K562 (cell line): ENCODE results near the gene BIRC5. TPM values are rescaled to one million over a fixed set of nuclear protein-coding genes. Genes with fewer than 3 reads are reported as not detected.

Experiments
- ARHGAP35 ChIP-seq: fragments of 450-650 bp; IDR thresholded peaks from 2 replicates; pipeline ENCODE4 v1.6.1; 2018; ENCODE audit not compliant: partially characterized antibody
- ASH1L ChIP-seq: fragments of 450-650 bp; IDR thresholded peaks from 2 replicates; pipeline ENCODE4 v1.6.1; 2018; ENCODE audit warnings: borderline replicate concordance, mild to moderate bottlenecking, low read depth; ENCODE audit not compliant: partially characterized antibody
- GTF2E2 ChIP-seq: fragments of 200-800 bp; sonication (Bioruptor generic); IDR thresholded peaks from 2 replicates; pipeline ENCODE4 v1.6.1; 2016; ENCODE audit warnings: missing genetic modification characterization, missing compliant biosample characterization
- KAT2B ChIP-seq: IDR thresholded peaks from one replicate; pipeline ENCODE4 v1.6.1; 2012; ENCODE audit warnings: low read depth, mild to moderate bottlenecking, control low read depth, inconsistent platforms, low read length, moderate library complexity
- KDM4B ChIP-seq, 2 experiments: fragments of 450-650 bp in 1 of 2; sonication (generic) in 1 of 2; IDR thresholded peaks; 2 replicates each; pipeline ENCODE4 v1.6.1; 2016 to 2017; ENCODE audit warnings: borderline replicate concordance in 2 of 2, antibody characterized with exemption in 1 of 2, low read depth in 1 of 2, mild to moderate bottlenecking in 1 of 2
- POLR2AphosphoS2 ChIP-seq: IDR thresholded peaks from 2 replicates; pipeline ENCODE4 v1.6.1; 2012; ENCODE audit warnings: low read length, improper control_type of control experiment
- RAD51 ChIP-seq: fragments of 450-650 bp; IDR thresholded peaks from 2 replicates; pipeline ENCODE4 v1.7.1; 2016; ENCODE audit warnings: low read depth, mild to moderate bottlenecking, borderline replicate concordance
- SETDB1 ChIP-seq: IDR thresholded peaks from one replicate; pipeline ENCODE4 v1.6.1; 2012; ENCODE audit warnings: low read length, control low read depth, inconsistent platforms
- SRSF9 ChIP-seq: fragments of 200-400 bp; formaldehyde crosslinking; IDR thresholded peaks from 2 replicates; pipeline ENCODE4 v1.6.1; 2017; ENCODE audit warnings: low read depth, low read length, borderline replicate concordance
- ZBTB7A ChIP-seq: IDR thresholded peaks from 2 replicates; pipeline ENCODE4 v1.6.1; 2011; ENCODE audit warnings: low read depth, mild to moderate bottlenecking, low read length, moderate library complexity, borderline replicate concordance; ENCODE audit not compliant: control insufficient read depth
- ZNF197 ChIP-seq: fragments of 200-800 bp; sonication (Bioruptor generic); IDR thresholded peaks from 2 replicates; pipeline ENCODE4 v1.6.1; 2016; ENCODE audit warnings: low read depth, missing genetic modification characterization, missing compliant biosample characterization
- polyA plus RNA-seq, 8 experiments: library from polyadenylated mRNA; depleted of rRNA in 4 of 8; stranded (reverse) in 5 of 8; unstranded in 3 of 8; fragments of >200 nt; fragmentation: Nextera tagmentation in 2 of 8; fragmentation: Illumina TruSeq in 1 of 8; extraction: Ambion mirVana in 2 of 8; extraction: Trizol in 1 of 8; gene quantifications; 2 replicates each; pipeline versions ENCODE4 v1.2.1 to v1.2.3, GENCODE V29; 2011 to 2014; ENCODE audit warnings: inconsistent platforms in 1 of 8, missing spikeins in 1 of 8
- total RNA-seq, 7 experiments: library from RNA; depleted of rRNA in 6 of 7; stranded (reverse); fragments of >200 nt in 6 of 7; fragmentation: Illumina TruSeq in 2 of 7; extraction: Trizol in 2 of 7; gene quantifications; 2 replicates each; pipeline versions ENCODE4 v1.2.1 to v1.2.3, GENCODE V29; 2011 to 2021; ENCODE audit warnings: low replicate concordance in 1 of 7
- TF ChIP-seq, protein P1 (sequence below), 2 experiments: fragments of 450-650 bp; formaldehyde crosslinking in 1 of 2; IDR thresholded peaks; 2 replicates each; pipeline versions ENCODE4 v1.4.0 to v1.6.1; 2014 to 2020; ENCODE audit warnings: mild to moderate bottlenecking in 2 of 2, borderline replicate concordance in 1 of 2, low read depth in 1 of 2
- TF ChIP-seq, protein P2 (sequence below): fragments of 450-650 bp; IDR thresholded peaks from 2 replicates; pipeline ENCODE4 v1.6.1; 2017; ENCODE audit warnings: antibody characterized with exemption, mild to moderate bottlenecking

Gene BIRC5
- total and polyA plus RNA-seq, 9 of the 15 experiments (the other 6 are each of a cell fraction or from before 2014, with no cell fraction given) = 64.4 to 140 (median 101) TPM

DNA sequence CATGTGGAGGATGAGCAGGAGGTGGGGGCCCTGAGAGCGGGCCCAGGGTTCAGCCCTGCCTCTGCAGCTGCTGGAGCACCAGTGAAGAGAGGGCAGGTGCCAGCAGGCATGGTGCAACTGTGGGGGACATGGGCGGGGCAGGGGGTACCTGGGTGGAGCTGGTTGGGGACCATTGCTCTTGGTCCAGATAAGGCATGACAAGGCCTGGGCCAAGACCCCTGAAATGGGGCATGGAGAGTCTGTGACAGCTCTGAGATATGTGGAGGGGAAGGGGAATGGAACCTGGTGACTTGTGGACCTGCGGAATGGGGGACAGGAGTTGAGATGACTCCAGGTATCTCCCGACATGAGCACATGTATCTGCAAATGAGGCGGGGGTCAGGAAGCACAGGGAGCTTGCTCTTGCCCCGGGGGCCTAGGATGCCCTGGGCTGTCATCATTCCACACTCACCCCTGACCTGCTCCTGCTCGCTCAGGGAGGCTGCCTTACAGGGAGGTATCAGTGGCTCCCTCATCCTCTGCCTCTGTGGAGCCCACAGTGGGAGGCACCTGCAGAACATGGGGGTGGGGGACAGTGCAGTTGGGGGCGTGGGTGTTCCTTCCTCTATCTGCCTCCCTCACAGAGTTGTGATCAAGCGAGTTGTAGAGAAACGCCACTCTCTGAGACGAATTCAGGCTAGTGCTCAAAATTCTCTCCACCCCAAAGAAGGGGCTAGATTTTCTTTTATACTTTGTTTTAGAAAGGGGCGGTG, 57.5 kb downstream of the BIRC5 start (continued):
- TF ChIP-seq, protein P1, sequence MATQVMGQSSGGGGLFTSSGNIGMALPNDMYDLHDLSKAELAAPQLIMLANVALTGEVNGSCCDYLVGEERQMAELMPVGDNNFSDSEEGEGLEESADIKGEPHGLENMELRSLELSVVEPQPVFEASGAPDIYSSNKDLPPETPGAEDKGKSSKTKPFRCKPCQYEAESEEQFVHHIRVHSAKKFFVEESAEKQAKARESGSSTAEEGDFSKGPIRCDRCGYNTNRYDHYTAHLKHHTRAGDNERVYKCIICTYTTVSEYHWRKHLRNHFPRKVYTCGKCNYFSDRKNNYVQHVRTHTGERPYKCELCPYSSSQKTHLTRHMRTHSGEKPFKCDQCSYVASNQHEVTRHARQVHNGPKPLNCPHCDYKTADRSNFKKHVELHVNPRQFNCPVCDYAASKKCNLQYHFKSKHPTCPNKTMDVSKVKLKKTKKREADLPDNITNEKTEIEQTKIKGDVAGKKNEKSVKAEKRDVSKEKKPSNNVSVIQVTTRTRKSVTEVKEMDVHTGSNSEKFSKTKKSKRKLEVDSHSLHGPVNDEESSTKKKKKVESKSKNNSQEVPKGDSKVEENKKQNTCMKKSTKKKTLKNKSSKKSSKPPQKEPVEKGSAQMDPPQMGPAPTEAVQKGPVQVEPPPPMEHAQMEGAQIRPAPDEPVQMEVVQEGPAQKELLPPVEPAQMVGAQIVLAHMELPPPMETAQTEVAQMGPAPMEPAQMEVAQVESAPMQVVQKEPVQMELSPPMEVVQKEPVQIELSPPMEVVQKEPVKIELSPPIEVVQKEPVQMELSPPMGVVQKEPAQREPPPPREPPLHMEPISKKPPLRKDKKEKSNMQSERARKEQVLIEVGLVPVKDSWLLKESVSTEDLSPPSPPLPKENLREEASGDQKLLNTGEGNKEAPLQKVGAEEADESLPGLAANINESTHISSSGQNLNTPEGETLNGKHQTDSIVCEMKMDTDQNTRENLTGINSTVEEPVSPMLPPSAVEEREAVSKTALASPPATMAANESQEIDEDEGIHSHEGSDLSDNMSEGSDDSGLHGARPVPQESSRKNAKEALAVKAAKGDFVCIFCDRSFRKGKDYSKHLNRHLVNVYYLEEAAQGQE (IDR thresholded peaks at IDR 0.05; ENCODE audit: borderline replicate concordance) = no peak
- TF ChIP-seq, protein P1 (CRISPR knock-in tag; IDR thresholded peaks at IDR 0.05; ENCODE audit: low read depth) = no peak
- TF ChIP-seq SETDB1 (no peak), KAT2B (no peak), ZBTB7A (peak; percentile 0; the same call in 1 of the 2 replicates), ASH1L (no peak), POLR2AphosphoS2 (no peak), ZNF197 (CRISPR knock-in tag) (no peak), KDM4B (IDR thresholded peaks at IDR 0.05; ENCODE audit: borderline replicate concordance in 2 of 2, low read depth in 1 of 2) (no peak), SRSF9 (no peak), RAD51 (no peak), ARHGAP35 (no peak), GTF2E2 (tag) (0 out of 2 replicates have a peak, but pooled peaks have one; percentile 1)
- TF ChIP-seq, protein P2, sequence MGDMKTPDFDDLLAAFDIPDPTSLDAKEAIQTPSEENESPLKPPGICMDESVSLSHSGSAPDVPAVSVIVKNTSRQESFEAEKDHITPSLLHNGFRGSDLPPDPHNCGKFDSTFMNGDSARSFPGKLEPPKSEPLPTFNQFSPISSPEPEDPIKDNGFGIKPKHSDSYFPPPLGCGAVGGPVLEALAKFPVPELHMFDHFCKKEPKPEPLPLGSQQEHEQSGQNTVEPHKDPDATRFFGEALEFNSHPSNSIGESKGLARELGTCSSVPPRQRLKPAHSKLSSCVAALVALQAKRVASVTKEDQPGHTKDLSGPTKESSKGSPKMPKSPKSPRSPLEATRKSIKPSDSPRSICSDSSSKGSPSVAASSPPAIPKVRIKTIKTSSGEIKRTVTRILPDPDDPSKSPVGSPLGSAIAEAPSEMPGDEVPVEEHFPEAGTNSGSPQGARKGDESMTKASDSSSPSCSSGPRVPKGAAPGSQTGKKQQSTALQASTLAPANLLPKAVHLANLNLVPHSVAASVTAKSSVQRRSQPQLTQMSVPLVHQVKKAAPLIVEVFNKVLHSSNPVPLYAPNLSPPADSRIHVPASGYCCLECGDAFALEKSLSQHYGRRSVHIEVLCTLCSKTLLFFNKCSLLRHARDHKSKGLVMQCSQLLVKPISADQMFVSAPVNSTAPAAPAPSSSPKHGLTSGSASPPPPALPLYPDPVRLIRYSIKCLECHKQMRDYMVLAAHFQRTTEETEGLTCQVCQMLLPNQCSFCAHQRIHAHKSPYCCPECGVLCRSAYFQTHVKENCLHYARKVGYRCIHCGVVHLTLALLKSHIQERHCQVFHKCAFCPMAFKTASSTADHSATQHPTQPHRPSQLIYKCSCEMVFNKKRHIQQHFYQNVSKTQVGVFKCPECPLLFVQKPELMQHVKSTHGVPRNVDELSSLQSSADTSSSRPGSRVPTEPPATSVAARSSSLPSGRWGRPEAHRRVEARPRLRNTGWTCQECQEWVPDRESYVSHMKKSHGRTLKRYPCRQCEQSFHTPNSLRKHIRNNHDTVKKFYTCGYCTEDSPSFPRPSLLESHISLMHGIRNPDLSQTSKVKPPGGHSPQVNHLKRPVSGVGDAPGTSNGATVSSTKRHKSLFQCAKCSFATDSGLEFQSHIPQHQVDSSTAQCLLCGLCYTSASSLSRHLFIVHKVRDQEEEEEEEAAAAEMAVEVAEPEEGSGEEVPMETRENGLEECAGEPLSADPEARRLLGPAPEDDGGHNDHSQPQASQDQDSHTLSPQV = no peak
